Measurements from ENCODE around the gene KCND2.

Gene KCND2

GRCh38 chr7:120311028-120311788 lies 38.2 kb downstream of the KCND2 start:
- DNase-seq = no peak

GRCh38 chr7:120320218-120320961 lies 47.4 kb downstream of the KCND2 start:
- DNase-seq = no peak

- no peak for DNase-seq
These were observed 54.1 kb downstream of the KCND2 start for GRCh38 chr7:120327054-120327453.

GRCh38 chr7:120332433-120332832 lies 59.5 kb downstream of the KCND2 start:
- DNase-seq = no peak

GRCh38 chr7:120334475-120334874 lies 61.5 kb downstream of the KCND2 start:
- no peak for DNase-seq

- DNase-seq = no peak
These were observed 64.4 kb downstream of the KCND2 start for GRCh38 chr7:120337308-120337907.

- no peak for DNase-seq
These were observed 71.3 kb downstream of the KCND2 start for GRCh38 chr7:120344276-120344675.

GRCh38 chr7:120353171-120353570 lies 80.2 kb downstream of the KCND2 start:
- no peak for DNase-seq

GRCh38 chr7:120360918-120361317 lies 87.9 kb downstream of the KCND2 start:
- DNase-seq = no peak

GRCh38 chr7:120363414-120363813 lies 90.4 kb downstream of the KCND2 start:
- DNase-seq = no peak

- DNase-seq = no peak
These were observed 98.0 kb downstream of the KCND2 start for GRCh38 chr7:120370954-120371353.

- DNase-seq = no peak
These were observed 100.2 kb downstream of the KCND2 start for GRCh38 chr7:120373174-120373573.

- no peak for DNase-seq
These were observed 121.6 kb downstream of the KCND2 start for GRCh38 chr7:120394595-120394994.

- DNase-seq = no peak
These were observed 122.6 kb downstream of the KCND2 start for GRCh38 chr7:120395526-120396019.

GRCh38 chr7:120398284-120399000 lies 125.5 kb downstream of the KCND2 start:
- no peak for DNase-seq

- no peak for DNase-seq
These were observed 128.0 kb downstream of the KCND2 start for GRCh38 chr7:120400806-120401455.

GRCh38 chr7:120402079-120402767 lies 129.2 kb downstream of the KCND2 start:
- DNase-seq = no peak

- no peak for DNase-seq
These were observed 129.8 kb downstream of the KCND2 start for GRCh38 chr7:120402801-120403200.

- no peak for DNase-seq
These were observed 131.1 kb downstream of the KCND2 start for GRCh38 chr7:120404042-120404441.

- DNase-seq = no peak
These were observed 132.7 kb downstream of the KCND2 start for GRCh38 chr7:120405652-120406051.

GRCh38 chr7:120407010-120407409 lies 134.0 kb downstream of the KCND2 start:
- no peak for DNase-seq

Data from activated CD4-positive, CD25-positive, alpha-beta regulatory T cell treated with anti-CD3 and anti-CD28 coated beads, Interleukin-2, amount 50 U/mL, for 72 hours (primary cell).